ENCODE data around the gene CLNK. TPM values are rescaled to one million over a fixed set of nuclear protein-coding genes. Genes with fewer than 3 reads are reported as not detected.

Gene CLNK
- total and polyA plus RNA-seq, 2 experiments from 2014 or later, result not detected

DNA sequence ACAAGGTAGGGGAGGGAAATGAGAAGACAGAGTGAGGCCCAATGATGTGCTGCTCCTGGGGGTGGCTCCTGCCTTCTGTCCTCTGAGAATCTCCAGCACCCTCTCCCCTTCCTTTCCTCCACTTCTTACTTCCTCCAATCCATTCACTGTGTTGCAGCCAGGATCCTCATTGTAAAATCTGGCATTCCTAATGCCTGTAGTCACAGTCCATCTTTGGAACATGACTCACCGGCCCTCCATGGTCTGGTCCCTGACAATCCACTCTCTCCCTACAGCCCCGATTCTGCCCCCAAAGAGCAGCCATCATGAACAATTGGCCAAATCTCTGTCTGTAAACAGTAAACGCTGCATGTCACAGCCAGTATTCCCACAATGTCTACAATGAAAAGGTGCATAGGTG lies 72.9 kb downstream of the CLNK start:
- TF ChIP-seq, protein P1, sequence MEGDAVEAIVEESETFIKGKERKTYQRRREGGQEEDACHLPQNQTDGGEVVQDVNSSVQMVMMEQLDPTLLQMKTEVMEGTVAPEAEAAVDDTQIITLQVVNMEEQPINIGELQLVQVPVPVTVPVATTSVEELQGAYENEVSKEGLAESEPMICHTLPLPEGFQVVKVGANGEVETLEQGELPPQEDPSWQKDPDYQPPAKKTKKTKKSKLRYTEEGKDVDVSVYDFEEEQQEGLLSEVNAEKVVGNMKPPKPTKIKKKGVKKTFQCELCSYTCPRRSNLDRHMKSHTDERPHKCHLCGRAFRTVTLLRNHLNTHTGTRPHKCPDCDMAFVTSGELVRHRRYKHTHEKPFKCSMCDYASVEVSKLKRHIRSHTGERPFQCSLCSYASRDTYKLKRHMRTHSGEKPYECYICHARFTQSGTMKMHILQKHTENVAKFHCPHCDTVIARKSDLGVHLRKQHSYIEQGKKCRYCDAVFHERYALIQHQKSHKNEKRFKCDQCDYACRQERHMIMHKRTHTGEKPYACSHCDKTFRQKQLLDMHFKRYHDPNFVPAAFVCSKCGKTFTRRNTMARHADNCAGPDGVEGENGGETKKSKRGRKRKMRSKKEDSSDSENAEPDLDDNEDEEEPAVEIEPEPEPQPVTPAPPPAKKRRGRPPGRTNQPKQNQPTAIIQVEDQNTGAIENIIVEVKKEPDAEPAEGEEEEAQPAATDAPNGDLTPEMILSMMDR (IDR thresholded peaks at IDR 0.05; ENCODE audit: low read depth, low read length), result no peak
- Histone ChIP-seq H3K9me3 (ENCODE audit: low read depth) (no peaks in the 10 kb centered on the region), H3K4me3 (no peak overlapping the region), H3K27ac (no peak overlapping the region), H3K27me3 (no peaks in the 10 kb centered on the region), H3K4me1 (ENCODE audit: low read depth) (no peaks in the 10 kb centered on the region), H3K36me3 (no peaks in the 10 kb centered on the region)
- peak in 1 of 2 donors; percentile 87 for DNase-seq (ENCODE audit: low read depth in 1 of 2, low spot score in 1 of 2)

DNA sequence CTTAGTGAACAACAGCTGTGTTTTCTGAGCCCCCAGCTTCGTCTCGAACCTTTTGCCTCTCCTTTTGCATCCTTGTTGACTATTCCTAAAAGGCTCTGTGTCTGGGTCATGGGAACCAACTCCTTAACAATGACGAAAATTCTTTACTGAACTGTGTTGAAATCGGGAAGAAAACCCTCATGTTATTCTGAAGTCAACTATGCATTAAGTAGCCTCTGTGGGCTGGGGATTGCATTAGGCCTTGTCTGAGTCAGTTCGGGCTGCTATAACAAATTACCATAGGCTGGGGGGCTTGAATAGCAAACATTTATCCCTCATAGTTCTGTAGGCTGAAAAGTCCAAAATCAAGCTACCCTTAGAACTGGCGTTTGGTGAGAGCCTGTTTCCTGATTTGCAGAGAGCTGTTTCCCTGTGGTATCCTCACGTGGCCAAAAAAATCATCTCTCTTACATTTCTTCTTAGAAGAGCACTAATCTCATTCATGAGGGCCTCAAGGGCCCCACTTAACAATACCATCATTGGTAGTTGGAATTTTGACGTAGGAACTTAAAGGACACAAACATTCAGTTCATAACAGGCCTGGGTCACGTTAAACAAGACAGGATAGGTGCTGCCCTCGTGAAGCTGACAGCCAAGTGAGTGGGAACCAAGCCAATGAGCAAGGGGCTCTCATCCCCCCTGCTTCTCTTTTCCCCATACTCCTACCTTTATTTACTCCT lies 75.9 kb downstream of the CLNK start:
- DNase-seq (ENCODE audit: low read depth in 1 of 2, low spot score in 1 of 2), result peak in 1 of 2 donors; percentile 25
- H3K36me3 ChIP-seq, result no peaks in the 10 kb centered on the region
- TF ChIP-seq, protein P1 (IDR thresholded peaks at IDR 0.05; ENCODE audit: low read depth, low read length), result no peak

GRCh38 chr4:10607206-10607605 lies 77.4 kb downstream of the CLNK start:
- H3K27me3 ChIP-seq, result no peaks in the 10 kb centered on the region
- H3K4me3 ChIP-seq, result no peak overlapping the region
- no peaks in the 10 kb centered on the region for H3K36me3 ChIP-seq
- no peak for DNase-seq (ENCODE audit: low read depth in 1 of 2, low spot score in 1 of 2)
- TF ChIP-seq, protein P1 (IDR thresholded peaks at IDR 0.05; ENCODE audit: low read depth, low read length), result no peak
- H3K9me3 ChIP-seq (ENCODE audit: low read depth), result no peaks in the 10 kb centered on the region
- H3K4me1 ChIP-seq (ENCODE audit: low read depth), result no peaks in the 10 kb centered on the region
- H3K27ac ChIP-seq, result no peak overlapping the region

More for the DNA sequence above, 75.9 kb downstream of the CLNK start:
- H3K27ac ChIP-seq, result no peak overlapping the region
- no peaks in the 10 kb centered on the region for H3K27me3 ChIP-seq
- H3K4me1 ChIP-seq (ENCODE audit: low read depth), result no peaks in the 10 kb centered on the region
- no peaks in the 10 kb centered on the region for H3K9me3 ChIP-seq (ENCODE audit: low read depth)
- no peak overlapping the region for H3K4me3 ChIP-seq

- H3K4me3 ChIP-seq, result no peak overlapping the region
Measured at GRCh38 chr4:10606483-10607155, 77.9 kb downstream of the CLNK start.

GRCh38 chr4:10605746-10606482 lies 78.7 kb downstream of the CLNK start:
- DNase-seq (ENCODE audit: low read depth in 1 of 2, low spot score in 1 of 2), result no peak
- H3K27me3 ChIP-seq, result no peaks in the 10 kb centered on the region
- H3K27ac ChIP-seq, result no peak overlapping the region
- H3K4me3 ChIP-seq, result no peak overlapping the region
- TF ChIP-seq, protein P1 (IDR thresholded peaks at IDR 0.05; ENCODE audit: low read depth, low read length), result no peak
- H3K9me3 ChIP-seq (ENCODE audit: low read depth), result no peaks in the 10 kb centered on the region
- H3K4me1 ChIP-seq (ENCODE audit: low read depth), result no peaks in the 10 kb centered on the region
- H3K36me3 ChIP-seq, result no peaks in the 10 kb centered on the region

More at GRCh38 chr4:10606483-10607155, 77.9 kb downstream of the CLNK start:
- DNase-seq (ENCODE audit: low read depth in 1 of 2, low spot score in 1 of 2), result no peak
- Histone ChIP-seq H3K4me1 (ENCODE audit: low read depth) (no peaks in the 10 kb centered on the region), H3K27ac (no peak overlapping the region), H3K9me3 (ENCODE audit: low read depth) (no peaks in the 10 kb centered on the region), H3K36me3 (no peaks in the 10 kb centered on the region), H3K27me3 (no peaks in the 10 kb centered on the region)
- TF ChIP-seq, protein P1 (IDR thresholded peaks at IDR 0.05; ENCODE audit: low read depth, low read length), result no peak
